Keratinocyte (primary cell): Measurements from ENCODE around the gene ODAD3. TPM values are rescaled to one million over a fixed set of nuclear protein-coding genes. Genes with fewer than 3 reads are reported as not detected.

ENCODE experiments used
- DNase-seq: peaks from one replicate; pipeline ENCODE4 v3.0.0-alpha.2; 2011; ENCODE audit warnings: low read depth, missing footprints, low spot score
- FAIRE-seq: peaks from 2 replicates; lab custom pipeline; 2011; peaks lifted over from hg19 to GRCh38; lab: Jason Lieb, UNC
- H2AFZ ChIP-seq: 2 replicates; pipeline ENCODE4 v1.6.0; 2012; ENCODE audit warnings: low read length, control low read depth, inconsistent platforms; ENCODE audit not compliant: control insufficient read depth
- H3K27ac ChIP-seq: 2 replicates; pipeline ENCODE4 v1.5.1; 2011; ENCODE audit warnings: low read length; ENCODE audit not compliant: control insufficient read depth, insufficient read depth
- H3K27me3 ChIP-seq: 3 replicates; pipeline ENCODE4 v1.6.0; 2011; ENCODE audit warnings: low read length; ENCODE audit not compliant: control insufficient read depth, insufficient read depth; ENCODE audit errors: extremely low read depth
- H3K36me3 ChIP-seq, 2 experiments: 2 replicates in 1 of 2; 3 replicates in 1 of 2; pipeline ENCODE4 v1.5.1; 2011; ENCODE audit warnings: low read length in 2 of 2, mild to moderate bottlenecking in 1 of 2; ENCODE audit not compliant: control insufficient read depth in 2 of 2, insufficient read depth in 2 of 2; ENCODE audit errors: extremely low read depth in 1 of 2
- H3K4me1 ChIP-seq: 3 replicates; pipeline ENCODE4 v1.5.1; 2011; ENCODE audit warnings: low read length; ENCODE audit not compliant: control insufficient read depth, insufficient read depth; ENCODE audit errors: extremely low read depth
- H3K4me2 ChIP-seq: 3 replicates; pipeline ENCODE4 v1.6.0; 2011; ENCODE audit warnings: low read depth, low read length; ENCODE audit not compliant: control insufficient read depth, insufficient read depth; ENCODE audit errors: extremely low read depth
- H3K4me3 ChIP-seq, 3 experiments: fragments of 200-600 bp in 1 of 3; sonication (generic) in 1 of 3; 2 replicates in 2 of 3; 3 replicates in 1 of 3; pipeline ENCODE4 v1.5.1; 2011 to 2016; ENCODE audit warnings: low read length in 3 of 3, mild to moderate bottlenecking in 3 of 3, control low read depth in 2 of 3, inconsistent platforms in 1 of 3, low read depth in 1 of 3, mixed read lengths in 1 of 3, mixed run types in 1 of 3, moderate library complexity in 1 of 3; ENCODE audit not compliant: control insufficient read depth in 2 of 3, insufficient read depth in 2 of 3; ENCODE audit errors: extremely low read depth in 1 of 3
- H3K79me2 ChIP-seq: 2 replicates; pipeline ENCODE4 v1.6.0; 2012; ENCODE audit warnings: low read length; ENCODE audit not compliant: control insufficient read depth, insufficient read depth
- H3K9ac ChIP-seq: 3 replicates; pipeline ENCODE4 v1.6.0; 2011; ENCODE audit warnings: low read length; ENCODE audit not compliant: control insufficient read depth, insufficient read depth; ENCODE audit errors: extremely low read depth
- H3K9me1 ChIP-seq: 3 replicates; pipeline ENCODE4 v1.6.0; 2011; ENCODE audit warnings: low read length; ENCODE audit not compliant: control insufficient read depth, insufficient read depth; ENCODE audit errors: extremely low read depth
- H3K9me3 ChIP-seq: 2 replicates; pipeline ENCODE4 v1.5.1; 2012; ENCODE audit warnings: low read depth, low read length; ENCODE audit not compliant: control insufficient read depth
- H4K20me1 ChIP-seq: 3 replicates; pipeline ENCODE4 v1.6.0; 2011; ENCODE audit warnings: low read length; ENCODE audit not compliant: control insufficient read depth, insufficient read depth; ENCODE audit errors: extremely low read depth
- EZH2 ChIP-seq: IDR thresholded peaks from one replicate; pipeline ENCODE4 v1.6.1; 2012; ENCODE audit warnings: inconsistent platforms, mild to moderate bottlenecking, low read length, moderate library complexity
- dilution Hi-C: fragments of 300-500 bp; cut with MboI; formaldehyde crosslinking; loops from one replicate; pipeline ENCODE4 v1.7.0; 2020; ENCODE audit warnings: low sequenced_read_pairs; ENCODE audit not compliant: extremely low pct_ligation_motif_present
- polyA plus RNA-seq, 5 experiments: library from polyadenylated mRNA; depleted of rRNA in 3 of 5; stranded (reverse) in 3 of 5; stranded (forward) in 1 of 5; unstranded in 1 of 5; fragments of >200 nt; gene quantifications; 1 replicate in 1 of 5; 2 replicates in 3 of 5; 3 replicates in 1 of 5; pipeline versions ENCODE4 v1.2.1 to v1.2.3, GENCODE V29; 2011 to 2012; ENCODE audit warnings: missing spikeins in 2 of 5, low read depth in 1 of 5, low replicate concordance in 1 of 5
- TF ChIP-seq, protein P1 (sequence below), 3 experiments: IDR thresholded peaks in 1 of 3; conservative IDR thresholded peaks in 1 of 3; optimal IDR thresholded peaks in 1 of 3; 2 replicates in 2 of 3; 3 replicates in 1 of 3; pipeline versions ENCODE3 to v1.5.1; 2011; ENCODE audit warnings: low read length in 3 of 3, mild to moderate bottlenecking in 3 of 3, moderate library complexity in 2 of 3, control low read depth in 1 of 3, inconsistent platforms in 1 of 3; ENCODE audit not compliant: insufficient read depth in 2 of 3; ENCODE audit errors: extremely low read depth in 1 of 3

ODAD3 gene
- polyA plus RNA-seq, 1 donor (not counting 4 experiments of a cell fraction or from before 2014, with no cell fraction given): 0.09 TPM

DNA sequence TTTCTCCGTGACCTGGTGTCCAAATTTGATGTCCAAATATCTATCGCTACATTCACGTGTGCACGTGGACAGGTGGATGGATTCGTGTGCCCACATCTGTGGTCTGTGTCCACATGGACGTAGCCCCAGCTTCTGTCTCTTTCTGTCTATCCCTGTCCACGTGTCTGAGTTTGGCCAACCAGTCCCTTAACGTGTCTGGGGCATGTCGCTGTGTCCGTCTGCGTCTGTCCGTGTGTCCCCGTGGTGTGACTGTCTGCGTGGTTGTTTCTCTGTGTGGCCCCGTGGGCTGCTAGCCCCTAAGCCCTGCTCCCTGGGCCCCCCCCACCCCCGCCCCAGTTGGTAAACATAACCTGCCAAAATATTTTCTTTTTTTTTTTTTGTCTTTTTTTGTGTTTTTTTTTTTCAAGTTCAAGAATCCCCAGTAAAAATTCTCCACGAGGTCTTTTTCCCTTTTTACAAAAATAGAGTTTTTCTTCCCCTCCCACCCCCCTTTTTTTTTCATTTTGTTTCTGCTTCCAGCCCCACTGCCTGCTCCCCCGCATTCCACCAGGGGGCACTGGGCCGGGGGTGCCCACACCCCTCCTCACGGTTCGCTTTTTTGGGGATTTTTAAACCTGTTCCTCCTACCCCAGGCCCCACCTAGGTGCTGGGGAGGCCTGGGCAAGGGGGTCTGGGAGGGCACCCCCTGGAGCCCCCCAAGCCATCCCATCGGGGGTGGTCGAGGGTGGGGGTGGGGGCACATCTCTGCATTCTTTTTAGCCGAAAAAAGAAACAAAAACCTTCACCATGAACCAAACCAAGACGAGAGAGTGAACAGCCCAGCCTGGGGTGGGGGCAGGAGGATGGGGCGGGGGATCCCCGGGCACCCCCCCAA lies 18.8 kb upstream of the ODAD3 start:
- Histone ChIP-seq H3K4me1 (no peaks in the 10 kb centered on the region), H3K9me1 (no peaks in the 10 kb centered on the region), H3K4me2 (no peak overlapping the region), H3K9ac (no peak overlapping the region), H3K27me3 (no peaks in the 10 kb centered on the region), H3K79me2 (no peaks in the 10 kb centered on the region), H3K9me3 (no peaks in the 10 kb centered on the region), H4K20me1 (no peaks in the 10 kb centered on the region), H3K4me3 (no peak overlapping the region), H3K27ac (no peak overlapping the region), H3K36me3 (peaks cover 5 to 6% of the 10 kb centered on the region in 2 experiments), H2AFZ (no peak overlapping the region)
- FAIRE-seq (no peak), DNase-seq (no peak)
- TF ChIP-seq EZH2: no peak
- TF ChIP-seq, protein P1, sequence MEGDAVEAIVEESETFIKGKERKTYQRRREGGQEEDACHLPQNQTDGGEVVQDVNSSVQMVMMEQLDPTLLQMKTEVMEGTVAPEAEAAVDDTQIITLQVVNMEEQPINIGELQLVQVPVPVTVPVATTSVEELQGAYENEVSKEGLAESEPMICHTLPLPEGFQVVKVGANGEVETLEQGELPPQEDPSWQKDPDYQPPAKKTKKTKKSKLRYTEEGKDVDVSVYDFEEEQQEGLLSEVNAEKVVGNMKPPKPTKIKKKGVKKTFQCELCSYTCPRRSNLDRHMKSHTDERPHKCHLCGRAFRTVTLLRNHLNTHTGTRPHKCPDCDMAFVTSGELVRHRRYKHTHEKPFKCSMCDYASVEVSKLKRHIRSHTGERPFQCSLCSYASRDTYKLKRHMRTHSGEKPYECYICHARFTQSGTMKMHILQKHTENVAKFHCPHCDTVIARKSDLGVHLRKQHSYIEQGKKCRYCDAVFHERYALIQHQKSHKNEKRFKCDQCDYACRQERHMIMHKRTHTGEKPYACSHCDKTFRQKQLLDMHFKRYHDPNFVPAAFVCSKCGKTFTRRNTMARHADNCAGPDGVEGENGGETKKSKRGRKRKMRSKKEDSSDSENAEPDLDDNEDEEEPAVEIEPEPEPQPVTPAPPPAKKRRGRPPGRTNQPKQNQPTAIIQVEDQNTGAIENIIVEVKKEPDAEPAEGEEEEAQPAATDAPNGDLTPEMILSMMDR (optimal IDR thresholded peaks at IDR 0.05 in 1 of 3, IDR thresholded peaks at IDR 0.05 in 1 of 3, conservative IDR thresholded peaks at IDR 0.05 in 1 of 3; ENCODE audit: extremely low read depth in 1 of 3, insufficient read depth in 2 of 3, low read length in 3 of 3): peak in 2 of 3 experiments; percentile 4 to 17
- dilution Hi-C loops: no loop called here

DNA sequence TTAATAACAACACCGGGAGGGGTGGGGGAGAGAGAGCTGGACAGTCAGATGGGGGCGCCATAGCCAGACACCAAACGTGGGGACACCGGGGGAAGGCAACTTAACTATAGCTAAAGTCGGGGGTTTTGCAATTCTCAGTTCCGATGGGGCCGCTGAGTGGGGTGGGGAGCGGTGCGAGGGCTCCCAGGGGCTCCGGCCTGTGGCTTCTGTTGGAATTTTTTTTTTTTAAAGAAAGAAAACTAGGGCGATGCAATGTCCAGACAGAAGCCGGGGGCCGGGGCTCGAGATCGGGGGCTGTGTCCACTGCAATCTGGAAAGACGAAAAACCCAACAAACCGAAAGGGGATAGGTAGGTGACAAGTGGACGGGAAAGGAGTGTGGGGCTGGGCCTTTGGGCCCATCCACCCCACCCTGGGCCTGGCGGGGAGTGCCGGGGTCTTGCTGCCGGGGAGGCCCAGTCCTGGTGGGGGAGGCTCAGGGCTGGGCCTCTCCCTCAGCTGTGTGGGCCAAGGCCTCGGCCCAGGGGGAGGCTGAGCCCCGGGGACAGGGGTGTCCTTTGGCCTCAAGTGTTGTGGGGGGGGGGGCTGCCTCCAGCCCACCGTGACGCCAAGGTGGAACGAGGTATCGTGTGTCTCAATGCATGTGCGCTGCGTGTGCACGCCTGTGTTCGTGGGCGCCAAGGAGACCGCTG lies 17.8 kb upstream of the ODAD3 start:
- TF ChIP-seq, protein P1 (optimal IDR thresholded peaks at IDR 0.05 in 1 of 3, IDR thresholded peaks at IDR 0.05 in 1 of 3, conservative IDR thresholded peaks at IDR 0.05 in 1 of 3; ENCODE audit: extremely low read depth in 1 of 3, insufficient read depth in 2 of 3, low read length in 3 of 3): peak in 1 of 3 experiments; percentile 24
- no peak for TF ChIP-seq EZH2
- dilution Hi-C loops: no loop called here
- no peak overlapping the region for H3K9ac ChIP-seq
- no peaks in the 10 kb centered on the region for H4K20me1 ChIP-seq
- H3K4me1 ChIP-seq: no peaks in the 10 kb centered on the region
- peaks cover 12 to 13% of the 10 kb centered on the region in 2 experiments for H3K36me3 ChIP-seq
- no peak overlapping the region for H3K4me3 ChIP-seq
- FAIRE-seq (no peak), DNase-seq (no peak)
- H3K4me2 ChIP-seq: no peak overlapping the region
- H3K9me1 ChIP-seq: no peaks in the 10 kb centered on the region
- H3K9me3 ChIP-seq: no peaks in the 10 kb centered on the region
- no peak overlapping the region for H2AFZ ChIP-seq
- no peak overlapping the region for H3K27ac ChIP-seq
- no peaks in the 10 kb centered on the region for H3K79me2 ChIP-seq
- no peaks in the 10 kb centered on the region for H3K27me3 ChIP-seq
